SK-N-SH treated with all-trans-retinoic acid at 6 μM for 48 hours (cell line): Measurements from ENCODE around the gene IL4R.
A peak's percentile ranks its signal among the peaks of the same experiment; 100 is the strongest.

Experiments used
- ATAC-seq: fragments of 200-7000 bp; cut with Tn5 transposase; 3 replicates; pipeline ENCODE4 v1.9.1; 2020; ENCODE audit warnings: mild to moderate bottlenecking, moderate library complexity
- ARNTL ChIP-seq: fragments of 450-650 bp; formaldehyde crosslinking; IDR thresholded peaks from 2 replicates; pipeline ENCODE4 v1.5.0; 2020; ENCODE audit warnings: low read depth, mild to moderate bottlenecking, moderate library complexity, borderline replicate concordance
- BACH2 ChIP-seq: fragments of 250-450 bp; sonication (Bioruptor Pico); IDR thresholded peaks from 2 replicates; pipeline ENCODE4 v1.9.0; 2021; ENCODE audit warnings: mild to moderate bottlenecking, borderline replicate concordance
- ISL1 ChIP-seq: fragments of 250-450 bp; sonication (Bioruptor Pico); IDR thresholded peaks from 2 replicates; pipeline ENCODE4 v2.1.2; 2022; ENCODE audit warnings: mild to moderate bottlenecking, moderate library complexity
- OSR1 ChIP-seq: fragments of 250-450 bp; sonication (Bioruptor Pico); IDR thresholded peaks from 2 replicates; pipeline ENCODE4 v1.8.0; 2022; ENCODE audit warnings: moderate library complexity, mild to moderate bottlenecking, inconsistent platforms
- PPARA ChIP-seq: fragments of 250-450 bp; sonication (Bioruptor Pico); IDR thresholded peaks from 2 replicates; pipeline ENCODE4 v1.5.0; 2020; ENCODE audit warnings: mild to moderate bottlenecking, borderline replicate concordance
- RARB ChIP-seq: fragments of 250-450 bp; sonication (Bioruptor Pico); IDR thresholded peaks from 2 replicates; pipeline ENCODE4 v1.8.0; 2021; ENCODE audit warnings: mild to moderate bottlenecking, moderate library complexity
- SNAI2 ChIP-seq: fragments of 250-450 bp; sonication (Bioruptor Pico); IDR thresholded peaks from 2 replicates; pipeline ENCODE4 v1.5.0; 2020; ENCODE audit warnings: mild to moderate bottlenecking, moderate library complexity
- TCF4 ChIP-seq: fragments of 250-450 bp; sonication (Bioruptor Pico); IDR thresholded peaks from 2 replicates; pipeline ENCODE4 v1.8.0; 2021; ENCODE audit warnings: mild to moderate bottlenecking, moderate library complexity, borderline replicate concordance
- TOX ChIP-seq: fragments of 250-450 bp; sonication (Bioruptor Pico); IDR thresholded peaks from 2 replicates; pipeline ENCODE4 v1.8.0; 2021; ENCODE audit warnings: mild to moderate bottlenecking, moderate library complexity, borderline replicate concordance
- ZFP3 ChIP-seq: fragments of 250-450 bp; sonication (Bioruptor Pico); IDR thresholded peaks from 2 replicates; pipeline ENCODE4 v1.5.0; 2020; ENCODE audit warnings: mild to moderate bottlenecking, moderate library complexity
- ZFP30 ChIP-seq: fragments of 450-650 bp; formaldehyde crosslinking; IDR thresholded peaks from 2 replicates; pipeline ENCODE4 v1.5.0; 2022; ENCODE audit warnings: mild to moderate bottlenecking, moderate library complexity
- ZNF565 ChIP-seq: fragments of 450-650 bp; formaldehyde crosslinking; conservative IDR thresholded peaks from 2 replicates; pipeline ENCODE4 v1.5.0; 2020; ENCODE audit warnings: low read depth, mild to moderate bottlenecking, moderate library complexity
- ZNF70 ChIP-seq: fragments of 450-650 bp; formaldehyde crosslinking; IDR thresholded peaks from 2 replicates; pipeline ENCODE4 v1.5.0; 2020; ENCODE audit warnings: mild to moderate bottlenecking, moderate library complexity
- ZNF8 ChIP-seq: fragments of 450-650 bp; formaldehyde crosslinking; IDR thresholded peaks from 2 replicates; pipeline ENCODE4 v1.5.0; 2020; ENCODE audit warnings: mild to moderate bottlenecking, moderate library complexity
- TF ChIP-seq, protein P1 (sequence below): fragments of 250-450 bp; sonication (Bioruptor Pico); IDR thresholded peaks from 2 replicates; pipeline ENCODE4 v1.5.1; 2020; ENCODE audit warnings: low read depth, mild to moderate bottlenecking, moderate library complexity
- TF ChIP-seq, protein P2 (sequence below): fragments of 250-450 bp; sonication (Bioruptor Pico); IDR thresholded peaks from 2 replicates; pipeline ENCODE4 v1.8.0; 2020; ENCODE audit warnings: mild to moderate bottlenecking, moderate library complexity, borderline replicate concordance
- TF ChIP-seq, protein P3 (sequence below): fragments of 250-450 bp; sonication (Bioruptor Pico); IDR thresholded peaks from 2 replicates; pipeline ENCODE4 v1.5.0; 2020; ENCODE audit warnings: mild to moderate bottlenecking, moderate library complexity
- TF ChIP-seq, protein P4 (sequence below): fragments of 250-450 bp; sonication (Bioruptor Pico); IDR thresholded peaks from 2 replicates; pipeline ENCODE4 v1.8.0; 2021; ENCODE audit warnings: low read depth, mild to moderate bottlenecking, moderate library complexity, borderline replicate concordance

IL4R gene

DNA sequence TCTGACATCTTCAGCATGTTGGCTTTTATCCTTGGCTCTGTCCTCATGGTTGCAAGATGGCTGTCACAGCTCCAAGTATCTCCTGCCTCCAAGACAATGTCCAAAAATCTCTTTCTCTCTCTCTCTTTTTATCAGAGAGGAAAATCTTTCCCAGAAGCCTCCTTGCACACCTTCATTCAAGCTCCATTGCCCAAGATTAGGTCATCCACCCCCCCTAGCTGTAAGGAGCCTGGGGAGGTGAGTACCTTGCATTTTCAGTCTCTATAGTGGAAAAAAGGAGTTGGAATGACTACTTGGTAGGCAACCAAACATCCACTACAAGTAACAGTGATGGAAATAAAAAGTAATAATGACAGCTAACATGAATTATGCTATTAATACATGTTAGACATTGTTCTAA is 23.2 kb upstream of the IL4R start (continued):
- TF ChIP-seq, protein P1, sequence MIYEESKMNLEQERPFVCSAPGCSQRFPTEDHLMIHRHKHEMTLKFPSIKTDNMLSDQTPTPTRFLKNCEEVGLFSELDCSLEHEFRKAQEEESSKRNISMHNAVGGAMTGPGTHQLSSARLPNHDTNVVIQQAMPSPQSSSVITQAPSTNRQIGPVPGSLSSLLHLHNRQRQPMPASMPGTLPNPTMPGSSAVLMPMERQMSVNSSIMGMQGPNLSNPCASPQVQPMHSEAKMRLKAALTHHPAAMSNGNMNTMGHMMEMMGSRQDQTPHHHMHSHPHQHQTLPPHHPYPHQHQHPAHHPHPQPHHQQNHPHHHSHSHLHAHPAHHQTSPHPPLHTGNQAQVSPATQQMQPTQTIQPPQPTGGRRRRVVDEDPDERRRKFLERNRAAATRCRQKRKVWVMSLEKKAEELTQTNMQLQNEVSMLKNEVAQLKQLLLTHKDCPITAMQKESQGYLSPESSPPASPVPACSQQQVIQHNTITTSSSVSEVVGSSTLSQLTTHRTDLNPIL, result no peak
- TF ChIP-seq, protein P2, sequence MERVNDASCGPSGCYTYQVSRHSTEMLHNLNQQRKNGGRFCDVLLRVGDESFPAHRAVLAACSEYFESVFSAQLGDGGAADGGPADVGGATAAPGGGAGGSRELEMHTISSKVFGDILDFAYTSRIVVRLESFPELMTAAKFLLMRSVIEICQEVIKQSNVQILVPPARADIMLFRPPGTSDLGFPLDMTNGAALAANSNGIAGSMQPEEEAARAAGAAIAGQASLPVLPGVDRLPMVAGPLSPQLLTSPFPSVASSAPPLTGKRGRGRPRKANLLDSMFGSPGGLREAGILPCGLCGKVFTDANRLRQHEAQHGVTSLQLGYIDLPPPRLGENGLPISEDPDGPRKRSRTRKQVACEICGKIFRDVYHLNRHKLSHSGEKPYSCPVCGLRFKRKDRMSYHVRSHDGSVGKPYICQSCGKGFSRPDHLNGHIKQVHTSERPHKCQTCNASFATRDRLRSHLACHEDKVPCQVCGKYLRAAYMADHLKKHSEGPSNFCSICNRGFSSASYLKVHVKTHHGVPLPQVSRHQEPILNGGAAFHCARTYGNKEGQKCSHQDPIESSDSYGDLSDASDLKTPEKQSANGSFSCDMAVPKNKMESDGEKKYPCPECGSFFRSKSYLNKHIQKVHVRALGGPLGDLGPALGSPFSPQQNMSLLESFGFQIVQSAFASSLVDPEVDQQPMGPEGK (CRISPR knock-in tag), result no peak
- TF ChIP-seq, all 23 proteins: peak for 0

DNA sequence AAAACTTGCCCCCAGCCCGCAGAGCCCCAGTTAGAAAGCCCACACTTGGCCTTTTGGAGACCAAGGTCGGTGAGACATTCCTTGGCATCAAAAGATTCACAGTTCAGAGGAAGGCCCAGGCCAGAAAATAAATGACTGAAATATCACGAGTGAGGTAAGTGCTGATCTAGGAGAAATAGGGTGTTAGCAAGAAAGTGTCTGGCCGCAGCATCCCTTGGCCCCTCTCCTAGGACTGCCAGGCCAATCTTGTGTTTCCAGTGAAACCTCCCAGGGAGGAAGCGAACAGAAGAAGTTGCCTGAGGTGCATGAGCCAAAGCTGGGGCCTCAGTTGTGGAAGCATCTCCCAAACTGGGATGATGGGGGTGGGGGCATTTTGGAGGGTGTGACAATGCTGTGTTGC is 22.7 kb upstream of the IL4R start:
- no peak for TF ChIP-seq PPARA (CRISPR knock-in tag)
- TF ChIP-seq BACH2 (CRISPR knock-in tag), result no peak
- no peak for TF ChIP-seq ZFP3 (CRISPR knock-in tag)
- TF ChIP-seq ZNF565 (CRISPR knock-in tag), result no peak
- TF ChIP-seq, protein P3, sequence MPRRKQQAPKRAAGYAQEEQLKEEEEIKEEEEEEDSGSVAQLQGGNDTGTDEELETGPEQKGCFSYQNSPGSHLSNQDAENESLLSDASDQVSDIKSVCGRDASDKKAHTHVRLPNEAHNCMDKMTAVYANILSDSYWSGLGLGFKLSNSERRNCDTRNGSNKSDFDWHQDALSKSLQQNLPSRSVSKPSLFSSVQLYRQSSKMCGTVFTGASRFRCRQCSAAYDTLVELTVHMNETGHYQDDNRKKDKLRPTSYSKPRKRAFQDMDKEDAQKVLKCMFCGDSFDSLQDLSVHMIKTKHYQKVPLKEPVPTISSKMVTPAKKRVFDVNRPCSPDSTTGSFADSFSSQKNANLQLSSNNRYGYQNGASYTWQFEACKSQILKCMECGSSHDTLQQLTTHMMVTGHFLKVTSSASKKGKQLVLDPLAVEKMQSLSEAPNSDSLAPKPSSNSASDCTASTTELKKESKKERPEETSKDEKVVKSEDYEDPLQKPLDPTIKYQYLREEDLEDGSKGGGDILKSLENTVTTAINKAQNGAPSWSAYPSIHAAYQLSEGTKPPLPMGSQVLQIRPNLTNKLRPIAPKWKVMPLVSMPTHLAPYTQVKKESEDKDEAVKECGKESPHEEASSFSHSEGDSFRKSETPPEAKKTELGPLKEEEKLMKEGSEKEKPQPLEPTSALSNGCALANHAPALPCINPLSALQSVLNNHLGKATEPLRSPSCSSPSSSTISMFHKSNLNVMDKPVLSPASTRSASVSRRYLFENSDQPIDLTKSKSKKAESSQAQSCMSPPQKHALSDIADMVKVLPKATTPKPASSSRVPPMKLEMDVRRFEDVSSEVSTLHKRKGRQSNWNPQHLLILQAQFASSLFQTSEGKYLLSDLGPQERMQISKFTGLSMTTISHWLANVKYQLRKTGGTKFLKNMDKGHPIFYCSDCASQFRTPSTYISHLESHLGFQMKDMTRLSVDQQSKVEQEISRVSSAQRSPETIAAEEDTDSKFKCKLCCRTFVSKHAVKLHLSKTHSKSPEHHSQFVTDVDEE (CRISPR knock-in tag), result no peak
- no peak for TF ChIP-seq ARNTL
- ATAC-seq, result no peak

DNA sequence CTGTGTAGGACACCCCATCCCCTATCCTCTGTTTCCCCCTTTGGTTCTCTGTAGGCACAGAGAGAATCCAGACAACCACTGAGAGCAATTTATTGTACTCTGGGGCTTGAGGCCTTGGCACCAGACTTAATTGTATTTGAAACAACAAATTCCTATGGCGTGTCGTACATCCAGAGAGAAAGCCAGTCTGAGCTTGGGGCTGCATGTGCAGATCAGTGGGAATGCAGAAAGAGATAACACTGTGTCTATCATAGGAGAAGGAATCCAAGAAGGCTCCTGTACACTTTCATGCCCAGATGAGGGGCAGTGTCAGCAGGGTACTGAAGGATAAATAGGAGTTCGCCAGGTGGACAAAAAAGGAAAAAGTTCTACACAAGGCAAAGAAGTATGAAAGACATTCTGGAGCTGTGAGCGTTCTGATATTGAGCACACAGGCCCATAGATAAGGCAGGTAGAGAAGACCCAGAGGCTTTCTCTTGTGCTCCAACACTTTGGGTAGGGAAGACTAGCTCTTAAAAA is 22.0 kb upstream of the IL4R start:
- no peak for ATAC-seq
- TF ChIP-seq ZNF8 (no peak), ZFP3 (CRISPR knock-in tag) (peak; percentile 96)
- TF ChIP-seq, all 23 proteins: peak for 1

DNA sequence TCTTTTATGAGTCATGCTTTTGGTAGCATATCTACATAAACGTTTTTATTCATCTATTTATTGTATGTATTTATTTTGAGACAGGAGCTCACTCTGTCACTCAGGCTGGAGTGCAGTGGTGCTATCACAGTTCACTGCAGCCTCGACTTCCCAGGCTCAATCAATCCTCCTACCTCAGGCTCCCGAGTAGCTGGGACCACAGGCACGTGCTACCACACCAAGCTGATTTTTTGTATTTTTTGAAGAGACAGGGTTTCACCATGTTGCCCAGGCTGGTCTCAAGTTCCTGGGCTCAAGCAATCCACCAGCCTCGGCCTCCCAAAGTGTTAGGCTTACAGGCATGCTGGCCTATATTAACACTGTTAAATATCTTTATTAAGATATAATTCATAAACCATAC is 20.4 kb upstream of the IL4R start:
- no peak for TF ChIP-seq OSR1
- TF ChIP-seq, protein P2 (CRISPR knock-in tag), result no peak
- TF ChIP-seq ZNF565 (CRISPR knock-in tag), result no peak
- no peak for TF ChIP-seq BACH2 (CRISPR knock-in tag)
- no peak for TF ChIP-seq TOX (CRISPR knock-in tag)
- no peak for TF ChIP-seq ISL1
- no peak for TF ChIP-seq ZNF70
- TF ChIP-seq SNAI2, result no peak
- no peak for TF ChIP-seq ZNF8
- TF ChIP-seq, protein P1, result no peak
- TF ChIP-seq TCF4 (CRISPR knock-in tag), result no peak
- TF ChIP-seq ZFP30 (CRISPR knock-in tag), result no peak
- TF ChIP-seq, protein P3 (CRISPR knock-in tag), result no peak
- TF ChIP-seq RARB (CRISPR knock-in tag), result no peak
- no peak for TF ChIP-seq ARNTL
- TF ChIP-seq, protein P4, sequence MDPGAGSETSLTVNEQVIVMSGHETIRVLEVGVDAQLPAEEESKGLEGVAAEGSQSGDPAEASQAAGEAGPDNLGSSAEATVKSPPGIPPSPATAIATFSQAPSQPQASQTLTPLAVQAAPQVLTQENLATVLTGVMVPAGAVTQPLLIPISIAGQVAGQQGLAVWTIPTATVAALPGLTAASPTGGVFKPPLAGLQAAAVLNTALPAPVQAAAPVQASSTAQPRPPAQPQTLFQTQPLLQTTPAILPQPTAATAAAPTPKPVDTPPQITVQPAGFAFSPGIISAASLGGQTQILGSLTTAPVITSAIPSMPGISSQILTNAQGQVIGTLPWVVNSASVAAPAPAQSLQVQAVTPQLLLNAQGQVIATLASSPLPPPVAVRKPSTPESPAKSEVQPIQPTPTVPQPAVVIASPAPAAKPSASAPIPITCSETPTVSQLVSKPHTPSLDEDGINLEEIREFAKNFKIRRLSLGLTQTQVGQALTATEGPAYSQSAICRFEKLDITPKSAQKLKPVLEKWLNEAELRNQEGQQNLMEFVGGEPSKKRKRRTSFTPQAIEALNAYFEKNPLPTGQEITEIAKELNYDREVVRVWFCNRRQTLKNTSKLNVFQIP (CRISPR knock-in tag), result no peak
- ATAC-seq, result no peak
